ENCODE results near the gene CABP7. TPM values are rescaled to one million over a fixed set of nuclear protein-coding genes. Genes with fewer than 3 reads are reported as not detected.

Gene CABP7
- total and polyA plus RNA-seq, 8 donors = 0.12 to 0.35 TPM; not detected in 6

DNA sequence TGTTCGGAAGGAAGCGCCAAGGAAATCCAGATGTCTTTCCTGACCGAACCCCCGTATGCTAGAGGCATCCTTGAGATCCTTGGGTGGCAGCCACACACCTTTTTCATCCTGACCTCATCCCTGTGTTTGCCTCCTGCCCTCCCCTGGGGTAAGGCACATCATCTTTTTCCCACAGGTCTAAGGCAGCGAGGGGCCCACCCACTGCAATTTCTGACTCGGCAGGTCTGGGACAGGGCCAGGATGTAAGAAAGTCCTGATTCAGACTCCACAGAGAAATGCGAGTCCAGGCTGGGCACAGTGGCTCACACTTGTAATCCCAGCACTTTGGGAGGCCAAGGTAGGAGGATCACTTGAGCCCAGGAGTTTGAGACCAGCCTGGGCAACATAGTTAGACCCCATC is 36.5 kb downstream of the CABP7 start:
- intact Hi-C loops (cut with DNase I; ENCODE audit: low total_unique reads) = loop anchor here (10.0 kb wide), 1 partner anchor 98 kb away; no protein-coding TSS in a partner anchor
- Histone ChIP-seq H3K9me3 (no peaks in the 10 kb centered on the region), H3K27ac (no peak overlapping the region), H3K4me3 (no peak overlapping the region), H3K27me3 (no peaks in the 10 kb centered on the region), H3K36me3 (peaks cover 6 to 24% (median 18%) of the 10 kb centered on the region in 4 donors), H3K4me1 (no peaks in the 10 kb centered on the region)
- TF ChIP-seq POLR2A (IDR thresholded peaks at IDR 0.05) (no peak), EP300 (IDR thresholded peaks at IDR 0.05) (no peak), POLR2AphosphoS5 (IDR thresholded peaks at IDR 0.05) (no peak)
- TF ChIP-seq, protein P1, sequence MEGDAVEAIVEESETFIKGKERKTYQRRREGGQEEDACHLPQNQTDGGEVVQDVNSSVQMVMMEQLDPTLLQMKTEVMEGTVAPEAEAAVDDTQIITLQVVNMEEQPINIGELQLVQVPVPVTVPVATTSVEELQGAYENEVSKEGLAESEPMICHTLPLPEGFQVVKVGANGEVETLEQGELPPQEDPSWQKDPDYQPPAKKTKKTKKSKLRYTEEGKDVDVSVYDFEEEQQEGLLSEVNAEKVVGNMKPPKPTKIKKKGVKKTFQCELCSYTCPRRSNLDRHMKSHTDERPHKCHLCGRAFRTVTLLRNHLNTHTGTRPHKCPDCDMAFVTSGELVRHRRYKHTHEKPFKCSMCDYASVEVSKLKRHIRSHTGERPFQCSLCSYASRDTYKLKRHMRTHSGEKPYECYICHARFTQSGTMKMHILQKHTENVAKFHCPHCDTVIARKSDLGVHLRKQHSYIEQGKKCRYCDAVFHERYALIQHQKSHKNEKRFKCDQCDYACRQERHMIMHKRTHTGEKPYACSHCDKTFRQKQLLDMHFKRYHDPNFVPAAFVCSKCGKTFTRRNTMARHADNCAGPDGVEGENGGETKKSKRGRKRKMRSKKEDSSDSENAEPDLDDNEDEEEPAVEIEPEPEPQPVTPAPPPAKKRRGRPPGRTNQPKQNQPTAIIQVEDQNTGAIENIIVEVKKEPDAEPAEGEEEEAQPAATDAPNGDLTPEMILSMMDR (IDR thresholded peaks at IDR 0.05) = no peak
- 86 to 93% (median 89%) methylated on average over 5 to 7 of the region's 7 CpGs for WGBS, 5 donors
- no peak for DNase-seq

DNA sequence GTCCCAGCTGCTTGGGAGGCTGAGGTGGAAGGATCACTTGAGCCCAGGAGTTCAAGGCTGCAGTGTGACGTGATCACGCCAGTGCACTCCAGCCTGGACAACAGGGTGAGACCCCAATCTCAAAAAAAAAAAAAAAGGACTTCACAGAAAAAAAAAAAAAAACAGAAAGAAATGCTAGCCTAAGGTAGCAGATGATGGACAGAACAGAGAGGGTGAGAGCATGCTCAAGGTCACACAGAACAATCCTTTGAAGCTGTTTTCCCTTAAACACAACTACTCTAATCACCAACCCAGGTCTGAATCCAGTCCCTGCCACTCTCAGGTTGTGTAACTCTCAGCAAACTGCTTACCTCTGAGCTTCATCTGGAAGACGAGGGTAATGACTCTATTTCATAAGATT is 37.3 kb downstream of the CABP7 start:
- H3K36me3 ChIP-seq = peaks cover 6 to 23% (median 18%) of the 10 kb centered on the region in 4 donors
- H3K4me3 ChIP-seq = no peak overlapping the region
- no peaks in the 10 kb centered on the region for H3K4me1 ChIP-seq
- no peak for DNase-seq
- no peak overlapping the region for H3K27ac ChIP-seq
- no peaks in the 10 kb centered on the region for H3K9me3 ChIP-seq
- H3K27me3 ChIP-seq = no peaks in the 10 kb centered on the region
- no peak for TF ChIP-seq POLR2AphosphoS5 (IDR thresholded peaks at IDR 0.05)
- no peak for TF ChIP-seq EP300 (IDR thresholded peaks at IDR 0.05)
- TF ChIP-seq, protein P1 (IDR thresholded peaks at IDR 0.05) = no peak
- TF ChIP-seq POLR2A (IDR thresholded peaks at IDR 0.05) = no peak
- WGBS, 5 donors = 83 to 98% (median 93%) methylated on average over 3 of the region's 3 CpGs
- intact Hi-C loops (cut with DNase I; ENCODE audit: low total_unique reads) = loop anchor here (10.0 kb wide), 1 partner anchor 98 kb away; no protein-coding TSS in a partner anchor

- Histone ChIP-seq H3K27ac (no peak overlapping the region), H3K4me3 (no peak overlapping the region), H3K4me1 (no peaks in the 10 kb centered on the region), H3K9me3 (no peaks in the 10 kb centered on the region), H3K36me3 (peaks cover 6 to 12% (median 12%) of the 10 kb centered on the region in 4 donors), H3K27me3 (no peaks in the 10 kb centered on the region)
- TF ChIP-seq, protein P1 (IDR thresholded peaks at IDR 0.05) = no peak
- TF ChIP-seq POLR2AphosphoS5 (IDR thresholded peaks at IDR 0.05) (no peak), EP300 (IDR thresholded peaks at IDR 0.05) (no peak), POLR2A (IDR thresholded peaks at IDR 0.05) (no peak)
- 82 to 89% (median 84%) methylated on average over 7 of the region's 7 CpGs for WGBS, 5 donors
- DNase-seq = no peak
- intact Hi-C loops (cut with DNase I; ENCODE audit: low total_unique reads) = loop anchor here (10.0 kb wide), 1 partner anchor 97 kb away; no protein-coding TSS in a partner anchor
These were observed 38.3 kb downstream of the CABP7 start for GRCh38 chr22:29758068-29758622.

GRCh38 chr22:29758959-29759358 is 39.2 kb downstream of the CABP7 start:
- Histone ChIP-seq H3K4me3 (no peak overlapping the region), H3K4me1 (peaks cover 0 to 2% (median under 1%) of the 10 kb centered on the region in 4 donors), H3K27ac (no peak overlapping the region), H3K36me3 (peaks cover 0 to 5% (median 4%) of the 10 kb centered on the region in 4 donors), H3K9me3 (no peaks in the 10 kb centered on the region), H3K27me3 (no peaks in the 10 kb centered on the region)
- DNase-seq = no peak
- TF ChIP-seq POLR2A (IDR thresholded peaks at IDR 0.05) (no peak), EP300 (IDR thresholded peaks at IDR 0.05) (no peak), POLR2AphosphoS5 (IDR thresholded peaks at IDR 0.05) (no peak)
- TF ChIP-seq, protein P1 (IDR thresholded peaks at IDR 0.05) = no peak
- 60 to 84% (median 80%) methylated on average over 5 of the region's 5 CpGs for WGBS, 5 donors
- intact Hi-C loops (cut with DNase I; ENCODE audit: low total_unique reads) = loop anchor here (10.0 kb wide), 1 partner anchor 96 kb away; no protein-coding TSS in a partner anchor
